B cell (primary cell): ENCODE measurements around the gene TXNDC5.

Source experiments
- EZH2 ChIP-seq: IDR thresholded peaks from 2 replicates; pipeline ENCODE4 v1.6.1; 2012; ENCODE audit warnings: borderline replicate concordance, low read depth, mild to moderate bottlenecking, moderate library complexity, low read length; ENCODE audit not compliant: insufficient read depth, poor library complexity, severe bottlenecking
- TF ChIP-seq, protein P1 (sequence below): fragments of 200-600 bp; IDR thresholded peaks from one replicate; pipeline ENCODE4 v1.8.0; 2022; ENCODE audit warnings: antibody characterized with exemption, mild to moderate bottlenecking

DNA sequence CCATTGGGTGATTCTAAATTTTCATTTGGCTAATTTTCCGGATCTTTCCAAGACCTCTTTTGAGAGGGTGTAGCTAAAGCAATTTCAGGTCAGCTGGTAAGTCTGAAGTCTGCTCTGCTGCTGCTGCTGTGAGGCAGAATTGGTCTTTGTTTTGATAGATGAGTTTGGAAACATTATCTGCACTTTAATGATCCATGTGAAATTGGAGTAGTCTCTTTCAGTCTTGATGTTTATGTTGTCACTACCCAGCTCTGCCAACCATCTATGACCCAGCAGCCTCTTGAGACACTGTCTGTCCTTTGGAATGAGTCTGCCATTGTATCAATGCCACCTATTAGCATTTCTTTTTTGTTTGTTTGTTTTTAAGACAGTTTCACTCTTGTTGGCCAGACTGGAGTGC is 44.1 kb downstream of the TXNDC5 start:
- TF ChIP-seq, protein P1, sequence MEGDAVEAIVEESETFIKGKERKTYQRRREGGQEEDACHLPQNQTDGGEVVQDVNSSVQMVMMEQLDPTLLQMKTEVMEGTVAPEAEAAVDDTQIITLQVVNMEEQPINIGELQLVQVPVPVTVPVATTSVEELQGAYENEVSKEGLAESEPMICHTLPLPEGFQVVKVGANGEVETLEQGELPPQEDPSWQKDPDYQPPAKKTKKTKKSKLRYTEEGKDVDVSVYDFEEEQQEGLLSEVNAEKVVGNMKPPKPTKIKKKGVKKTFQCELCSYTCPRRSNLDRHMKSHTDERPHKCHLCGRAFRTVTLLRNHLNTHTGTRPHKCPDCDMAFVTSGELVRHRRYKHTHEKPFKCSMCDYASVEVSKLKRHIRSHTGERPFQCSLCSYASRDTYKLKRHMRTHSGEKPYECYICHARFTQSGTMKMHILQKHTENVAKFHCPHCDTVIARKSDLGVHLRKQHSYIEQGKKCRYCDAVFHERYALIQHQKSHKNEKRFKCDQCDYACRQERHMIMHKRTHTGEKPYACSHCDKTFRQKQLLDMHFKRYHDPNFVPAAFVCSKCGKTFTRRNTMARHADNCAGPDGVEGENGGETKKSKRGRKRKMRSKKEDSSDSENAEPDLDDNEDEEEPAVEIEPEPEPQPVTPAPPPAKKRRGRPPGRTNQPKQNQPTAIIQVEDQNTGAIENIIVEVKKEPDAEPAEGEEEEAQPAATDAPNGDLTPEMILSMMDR = no peak
- TF ChIP-seq EZH2 = no peak
